RKO (cell line): ENCODE results near the gene MYRIP.
"Not testable (repeated sequence)": the region's sequence is repeated elsewhere in the genome, so short reads cannot be mapped to it uniquely, and the experiment has no call there.

ENCODE experiments used
- DNase-seq: peaks from one replicate; pipeline ENCODE4 v3.0.0-alpha.2; 2016; ENCODE audit warnings: low spot score

The MYRIP gene

GRCh38 chr3:40130721-40131120 is 321.3 kb downstream of the MYRIP start:
- DNase-seq, result peak; percentile 36

DNA sequence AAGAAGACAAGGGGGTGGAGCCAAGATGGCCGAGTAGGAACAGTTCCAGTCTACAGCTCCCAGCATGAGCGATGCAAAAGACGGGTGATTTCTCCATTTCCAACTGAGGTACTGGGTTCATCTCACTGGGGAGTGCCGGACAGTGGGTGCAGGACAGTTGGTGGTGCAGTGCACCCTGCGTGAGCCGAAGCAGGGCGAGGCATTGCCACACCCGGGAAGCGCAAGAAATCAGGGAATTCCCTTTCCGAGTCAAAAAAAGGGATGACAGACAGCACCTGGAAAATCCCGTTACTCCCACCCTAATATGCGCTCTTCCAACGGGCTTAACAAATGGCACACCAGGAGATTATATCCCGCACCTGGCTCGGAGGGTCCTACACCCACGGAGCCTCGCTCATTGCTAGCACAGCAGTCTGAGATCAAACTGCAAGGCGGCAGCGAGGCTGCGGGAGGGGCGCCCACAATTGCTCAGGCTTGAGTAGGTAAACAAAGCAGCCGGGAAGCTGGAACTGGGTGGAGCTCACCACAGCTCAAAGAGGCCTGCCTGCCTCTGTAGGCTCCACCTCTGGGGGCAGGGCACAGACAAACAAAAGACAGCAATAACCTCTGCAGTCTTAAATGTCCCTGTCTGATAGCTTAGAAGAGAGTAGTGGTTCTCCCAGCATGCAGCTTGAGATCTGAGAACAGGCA is 324.6 kb downstream of the MYRIP start:
- DNase-seq, result not testable (repeated sequence)

GRCh38 chr3:40137591-40138295 is 328.3 kb downstream of the MYRIP start:
- peak; percentile 74 for DNase-seq

DNA sequence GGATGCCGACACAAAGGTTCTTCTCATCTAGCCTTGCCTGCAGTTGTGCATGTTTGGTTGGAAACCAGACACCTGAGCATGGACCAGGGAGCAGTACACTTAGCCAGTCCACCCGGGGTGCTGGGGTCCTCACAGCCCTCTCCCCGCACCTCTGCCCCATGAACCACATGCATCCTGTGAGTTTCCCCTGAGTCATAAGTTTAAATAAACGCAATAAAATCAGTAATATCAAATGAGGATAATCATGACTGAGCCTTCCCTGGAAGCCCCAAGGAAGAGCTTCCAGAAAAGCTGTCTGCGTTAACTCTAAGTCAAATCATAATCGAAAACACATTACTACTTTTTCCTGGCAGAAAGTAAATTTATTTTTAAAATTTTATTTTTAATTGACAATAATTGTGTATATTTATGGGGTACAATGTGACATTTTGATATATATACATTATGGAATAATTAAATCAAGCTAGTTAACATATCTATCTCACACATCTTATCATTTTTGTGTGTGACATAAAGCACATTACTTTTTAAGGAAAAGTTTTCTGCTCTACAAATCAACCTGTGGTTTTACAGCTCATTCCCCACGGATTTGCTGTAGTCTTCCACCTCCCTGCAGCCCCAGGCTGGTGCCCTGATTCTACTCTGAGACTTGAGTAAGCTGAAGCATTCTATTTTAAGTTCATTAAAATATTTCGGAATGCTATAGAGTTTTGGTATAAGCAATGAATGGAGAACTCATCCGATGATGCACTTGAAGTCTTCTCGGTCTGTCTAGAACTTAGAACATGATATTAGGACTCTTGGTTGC is 334.1 kb downstream of the MYRIP start:
- DNase-seq, result no peak

DNA sequence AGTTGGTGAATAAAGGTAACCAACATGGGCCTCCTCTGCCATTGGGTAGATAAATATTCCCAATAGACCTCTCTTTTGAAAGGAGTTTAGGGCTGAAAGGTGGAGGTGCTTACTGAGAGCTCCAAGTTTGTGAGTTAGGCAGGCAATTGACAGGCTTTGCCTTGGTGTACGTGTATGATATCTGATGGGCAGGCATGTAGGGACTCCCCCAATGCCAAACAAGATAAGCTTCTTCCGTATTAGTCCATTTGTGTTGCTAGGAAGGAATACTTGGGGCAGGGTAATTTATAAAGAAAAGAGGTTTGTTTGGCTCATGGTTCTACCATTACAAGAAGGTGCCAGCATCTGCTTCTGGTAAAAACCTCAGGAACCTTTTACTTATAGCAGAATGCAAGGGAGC is 339.4 kb downstream of the MYRIP start:
- DNase-seq, result no peak

DNA sequence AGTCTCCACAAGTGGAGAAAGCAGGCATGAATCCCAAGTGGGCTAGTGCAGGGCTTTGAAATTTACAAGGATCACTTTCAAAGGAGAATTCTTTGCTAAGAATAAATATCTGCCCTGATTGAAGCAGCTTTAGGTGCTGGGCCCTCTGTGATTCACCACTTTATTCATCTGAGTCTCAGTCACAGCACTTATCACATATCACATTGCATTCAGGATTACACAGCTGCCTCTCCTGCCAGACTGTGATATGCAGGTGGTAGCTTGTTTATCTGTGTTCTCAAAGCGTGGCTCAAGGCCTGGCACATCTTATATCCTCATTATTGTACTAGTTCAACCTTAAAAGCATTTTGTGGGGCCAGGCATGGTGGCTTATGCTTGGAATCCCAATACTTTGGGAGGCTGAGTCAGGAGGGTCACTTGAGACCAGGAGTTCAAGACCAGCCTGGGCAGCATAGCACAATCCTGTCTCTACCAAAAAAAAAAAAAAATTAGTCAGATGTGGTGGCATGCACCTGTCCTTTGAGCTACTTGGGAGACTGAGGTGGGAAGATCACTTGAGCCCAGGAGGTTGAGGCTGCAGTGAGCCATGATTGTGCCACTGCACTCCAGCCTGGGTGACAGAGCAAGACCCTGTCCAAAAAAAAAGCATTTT is 343.2 kb downstream of the MYRIP start:
- no peak for DNase-seq

- DNase-seq, result no peak
Measured at GRCh38 chr3:40160933-40161332, 351.5 kb downstream of the MYRIP start.

GRCh38 chr3:40162616-40163015 is 353.2 kb downstream of the MYRIP start:
- no peak for DNase-seq

GRCh38 chr3:40166997-40167396 is 357.6 kb downstream of the MYRIP start:
- DNase-seq, result no peak

- DNase-seq, result no peak
Measured at GRCh38 chr3:40167958-40168357, 358.5 kb downstream of the MYRIP start.

DNA sequence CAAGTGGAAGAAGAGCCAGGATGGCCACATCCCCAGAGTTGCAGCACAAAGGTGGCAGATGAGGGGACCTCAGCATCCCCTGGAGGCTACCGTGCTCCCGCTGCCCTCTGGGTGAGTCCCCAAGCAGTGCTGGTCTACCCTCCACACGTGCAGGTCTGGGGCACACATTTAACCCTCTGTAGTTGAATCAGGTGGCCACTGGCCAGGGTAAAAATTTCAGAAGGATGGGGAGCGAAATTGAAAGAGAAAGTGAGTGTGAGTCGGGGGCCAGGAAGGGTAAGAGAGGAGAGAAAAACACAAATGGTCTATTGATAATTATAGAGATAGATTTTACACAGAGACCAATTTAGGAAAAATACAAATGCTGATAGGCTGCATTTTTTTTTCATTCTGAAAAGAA is 360.6 kb downstream of the MYRIP start:
- no peak for DNase-seq

- DNase-seq, result no peak
Measured at GRCh38 chr3:40170395-40170794, 361.0 kb downstream of the MYRIP start.

DNA sequence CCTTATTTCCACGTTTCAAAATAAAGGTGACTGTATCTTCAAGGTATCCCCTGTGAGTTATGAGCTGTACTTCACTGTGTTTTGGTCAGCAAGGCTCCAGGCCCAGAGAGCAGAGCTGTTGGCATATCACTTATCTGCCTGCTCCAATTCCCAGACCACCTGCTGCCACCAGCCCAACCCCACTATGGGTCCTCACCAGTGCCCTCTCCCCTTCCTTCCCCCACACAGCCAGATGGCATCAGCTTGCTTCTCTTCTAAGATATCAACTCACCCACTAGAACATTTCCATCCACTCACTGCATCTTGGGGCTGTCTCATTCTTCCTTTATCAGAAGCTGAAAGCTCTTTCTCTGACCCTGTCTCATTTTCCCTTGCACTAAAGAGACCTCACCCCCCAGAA is 363.2 kb downstream of the MYRIP start:
- DNase-seq, result no peak

DNA sequence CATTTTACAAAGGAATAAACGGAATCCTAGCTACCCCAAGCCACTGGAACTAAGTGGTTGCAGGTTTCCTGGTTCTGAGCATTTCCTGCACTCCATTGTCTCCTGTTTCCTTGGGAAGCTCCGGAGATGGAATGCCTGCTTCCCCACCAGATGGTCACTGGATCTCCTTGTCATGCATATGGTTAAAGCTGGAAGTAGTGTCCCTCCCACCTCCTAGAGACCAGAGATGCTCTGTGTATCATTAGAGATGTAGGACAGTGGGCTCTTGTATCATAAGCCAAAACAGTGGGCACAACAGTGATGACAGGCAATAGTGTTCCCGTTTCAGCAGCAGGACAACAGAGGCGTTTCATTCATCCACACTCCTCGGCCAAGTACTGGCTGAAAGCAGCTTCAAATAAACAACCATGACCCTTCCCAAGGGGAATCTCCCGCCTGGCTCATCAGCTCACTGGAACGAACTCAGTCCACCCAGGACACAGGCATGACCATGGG is 363.9 kb downstream of the MYRIP start:
- no peak for DNase-seq

DNA sequence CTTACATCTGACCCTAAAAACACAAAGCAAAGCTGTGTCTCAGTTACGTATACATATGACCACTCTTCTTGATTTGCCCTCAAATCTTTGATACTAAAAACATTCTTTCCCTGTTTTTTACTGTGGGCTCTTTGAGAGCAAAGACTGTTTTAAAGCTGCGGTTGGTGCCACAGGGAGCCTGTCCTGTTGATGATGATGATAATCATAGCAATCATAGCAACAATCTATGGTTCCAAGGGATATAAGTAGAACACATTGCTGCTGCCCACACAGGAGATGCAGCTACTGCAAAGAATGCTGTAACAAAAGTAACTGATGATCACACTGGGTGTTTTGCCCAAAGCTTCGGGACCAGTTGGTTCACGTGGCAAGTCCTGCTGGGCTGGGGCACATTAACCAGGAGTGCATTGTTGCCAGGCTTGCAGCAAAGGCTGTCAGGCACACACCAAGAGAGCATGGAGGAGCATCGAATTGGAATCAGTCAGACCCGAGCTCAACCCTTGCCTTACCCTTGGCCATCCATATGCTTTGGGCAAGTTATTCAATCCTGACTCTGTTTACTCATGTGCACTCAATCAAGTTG is 368.7 kb downstream of the MYRIP start:
- DNase-seq, result no peak

GRCh38 chr3:40179016-40179415 is 369.6 kb downstream of the MYRIP start:
- peak; percentile 63 for DNase-seq

DNA sequence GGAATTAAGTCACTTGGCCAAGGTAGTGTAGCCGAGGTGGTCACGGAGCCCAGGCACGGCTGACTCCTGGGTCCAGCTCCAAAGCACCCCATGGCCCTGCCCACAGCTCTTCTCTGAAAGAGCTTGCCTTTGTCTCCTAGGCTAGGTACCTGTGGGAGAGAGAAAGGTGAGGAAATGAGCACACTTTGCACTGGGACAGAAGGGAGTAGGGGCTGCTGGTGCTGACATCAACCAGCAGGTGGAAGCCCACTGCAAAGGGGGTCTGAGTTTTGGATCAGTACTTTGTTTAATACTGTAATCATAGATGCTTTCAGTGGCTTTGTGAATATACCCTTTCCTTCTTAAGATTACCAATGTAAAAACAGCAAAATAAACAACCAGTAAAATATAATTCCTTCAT is 371.8 kb downstream of the MYRIP start:
- DNase-seq, result no peak

GRCh38 chr3:40185029-40185695 is 375.8 kb downstream of the MYRIP start:
- no peak for DNase-seq

DNA sequence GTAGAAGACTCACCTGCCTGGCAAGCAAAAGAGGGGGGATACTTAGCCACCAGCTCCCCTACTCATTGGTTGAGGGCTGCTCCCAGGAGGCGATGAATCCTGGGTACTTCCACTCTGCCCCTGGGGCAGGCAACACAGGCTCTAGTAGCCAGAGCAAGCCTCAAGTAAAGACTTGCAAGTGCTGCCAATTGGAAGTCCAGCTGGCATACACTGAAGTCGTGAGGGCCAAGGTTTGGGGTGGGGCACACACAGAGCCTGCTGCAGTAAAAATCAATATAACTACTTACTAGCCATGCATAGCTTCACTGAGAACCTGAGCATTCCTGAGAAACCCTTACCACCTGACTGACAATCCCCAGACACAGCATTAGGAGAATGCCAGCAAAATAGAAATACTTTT is 377.1 kb downstream of the MYRIP start:
- DNase-seq, result no peak

- no peak for DNase-seq
Measured at GRCh38 chr3:40187945-40188344, 378.5 kb downstream of the MYRIP start.

DNA sequence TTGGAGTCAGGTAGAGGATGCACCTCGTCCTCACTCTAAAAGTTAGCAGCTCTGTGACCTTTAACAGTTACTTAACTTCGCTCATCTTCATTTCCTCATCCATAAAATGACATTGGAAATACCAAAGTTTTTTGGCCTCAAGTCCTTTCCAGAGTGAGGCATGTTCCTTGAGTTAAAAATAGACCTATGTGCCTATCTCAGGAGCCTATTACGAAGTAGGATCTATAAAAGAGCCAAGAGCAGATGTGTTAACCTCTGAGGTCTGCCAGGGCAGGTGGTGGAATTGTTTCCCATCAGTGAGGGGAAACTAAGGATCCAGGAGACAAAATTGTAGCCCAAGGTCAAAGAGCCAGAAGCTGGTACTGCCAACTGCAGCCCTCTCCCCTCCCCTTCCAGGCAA is 379.7 kb downstream of the MYRIP start:
- DNase-seq, result no peak
